K562 (cell line): ENCODE data around the gene STYX. TPM values are rescaled to one million over a fixed set of nuclear protein-coding genes. Genes with fewer than 3 reads are reported as not detected.

Source experiments
- KAT2B ChIP-seq: IDR thresholded peaks from one replicate; pipeline ENCODE4 v1.6.1; 2012; ENCODE audit warnings: low read depth, mild to moderate bottlenecking, control low read depth, inconsistent platforms, low read length, moderate library complexity
- MGA ChIP-seq: fragments of 450-650 bp; IDR thresholded peaks from 2 replicates; pipeline ENCODE4 v1.6.1; 2016; ENCODE audit warnings: mild to moderate bottlenecking, moderate library complexity
- SFPQ ChIP-seq: fragments of 200-400 bp; formaldehyde crosslinking; IDR thresholded peaks from 2 replicates; pipeline ENCODE4 v1.6.1; 2017; ENCODE audit warnings: mild to moderate bottlenecking, low read depth, low read length, moderate library complexity
- SUPT5H ChIP-seq: fragments of 450-650 bp; IDR thresholded peaks from 2 replicates; pipeline ENCODE4 v1.6.1; 2016
- ZBED1 ChIP-seq: IDR thresholded peaks from 2 replicates; pipeline ENCODE4 v1.6.1; 2014
- ZFP30 ChIP-seq: fragments of 250-450 bp; sonication (Bioruptor Pico); IDR thresholded peaks from 2 replicates; pipeline ENCODE4 v1.8.0; 2022; ENCODE audit warnings: moderate library complexity, mild to moderate bottlenecking, inconsistent platforms, borderline replicate concordance
- polyA plus RNA-seq, 8 experiments: library from polyadenylated mRNA; depleted of rRNA in 4 of 8; stranded (reverse) in 5 of 8; unstranded in 3 of 8; fragments of >200 nt; fragmentation: Nextera tagmentation in 2 of 8; fragmentation: Illumina TruSeq in 1 of 8; extraction: Ambion mirVana in 2 of 8; extraction: Trizol in 1 of 8; gene quantifications; 2 replicates each; pipeline versions ENCODE4 v1.2.1 to v1.2.3, GENCODE V29; 2011 to 2014; ENCODE audit warnings: inconsistent platforms in 1 of 8, missing spikeins in 1 of 8
- total RNA-seq, 7 experiments: library from RNA; depleted of rRNA in 6 of 7; stranded (reverse); fragments of >200 nt in 6 of 7; fragmentation: Illumina TruSeq in 2 of 7; extraction: Trizol in 2 of 7; gene quantifications; 2 replicates each; pipeline versions ENCODE4 v1.2.1 to v1.2.3, GENCODE V29; 2011 to 2021; ENCODE audit warnings: low replicate concordance in 1 of 7

Gene STYX
- total and polyA plus RNA-seq, 9 of the 15 experiments (the other 6 are each of a cell fraction or from before 2014, with no cell fraction given), result 5.0 to 15.4 (median 10.6) TPM

GRCh38 chr14:52723514-52724359 lies 6.2 kb upstream of the STYX start (continued):
- TF ChIP-seq MGA (no peak), ZFP30 (CRISPR knock-in tag) (no peak), SUPT5H (no peak), SFPQ (no peak), KAT2B (no peak), ZBED1 (no peak)
